ENCODE results near the gene ZDHHC14. TPM values are rescaled to one million over a fixed set of nuclear protein-coding genes. Genes with fewer than 3 reads are reported as not detected.

ZDHHC14 gene
- total RNA-seq, 2 donors from 2014 or later, result 2.1 to 2.2 TPM

DNA sequence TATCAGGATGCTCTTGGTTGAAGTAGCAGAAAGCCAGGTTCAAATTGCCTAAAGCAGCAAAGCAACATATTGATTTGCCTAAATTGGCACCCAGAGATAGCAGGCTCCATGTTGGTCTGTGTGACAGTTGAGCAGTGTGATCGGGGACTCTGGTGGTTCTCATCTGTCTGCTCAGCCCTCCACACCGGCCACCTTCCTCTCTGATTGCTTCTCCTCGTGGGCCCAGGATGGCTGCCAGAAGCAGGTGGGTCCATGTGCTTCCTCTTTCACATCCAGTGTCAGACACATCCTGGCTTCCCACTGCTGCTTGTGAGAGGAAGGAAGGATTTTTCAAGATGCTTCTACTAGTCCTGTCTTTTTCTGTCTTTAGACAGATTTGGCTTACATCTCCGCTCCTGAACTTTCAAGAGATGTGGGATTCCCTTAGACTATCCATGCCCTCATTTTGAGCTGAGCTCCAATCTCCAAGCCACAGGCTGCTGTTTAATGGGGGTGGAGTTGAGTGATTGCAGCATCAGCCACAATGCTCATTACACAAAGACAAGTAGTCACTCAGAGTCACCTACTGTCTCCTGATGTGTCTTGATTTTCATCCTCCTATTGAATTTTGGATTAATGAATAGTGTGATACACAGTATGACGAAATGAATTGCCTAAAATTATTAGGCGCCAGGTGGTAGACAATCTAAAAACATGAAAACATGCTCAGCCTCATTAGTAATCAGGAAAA, 122.2 kb downstream of the ZDHHC14 start:
- ATAC-seq (replicated peaks), result no peak
- Mint-ChIP-seq H3K9me3 (peaks cover 17% of the 10 kb centered on the region), H3K4me3 (no peak overlapping the region), H3K27ac (no peak overlapping the region), H3K4me1 (peaks cover 14% of the 10 kb centered on the region), H3K27me3 (no peaks in the 10 kb centered on the region), H3K36me3 (ENCODE audit: low read depth) (no peaks in the 10 kb centered on the region)

DNA sequence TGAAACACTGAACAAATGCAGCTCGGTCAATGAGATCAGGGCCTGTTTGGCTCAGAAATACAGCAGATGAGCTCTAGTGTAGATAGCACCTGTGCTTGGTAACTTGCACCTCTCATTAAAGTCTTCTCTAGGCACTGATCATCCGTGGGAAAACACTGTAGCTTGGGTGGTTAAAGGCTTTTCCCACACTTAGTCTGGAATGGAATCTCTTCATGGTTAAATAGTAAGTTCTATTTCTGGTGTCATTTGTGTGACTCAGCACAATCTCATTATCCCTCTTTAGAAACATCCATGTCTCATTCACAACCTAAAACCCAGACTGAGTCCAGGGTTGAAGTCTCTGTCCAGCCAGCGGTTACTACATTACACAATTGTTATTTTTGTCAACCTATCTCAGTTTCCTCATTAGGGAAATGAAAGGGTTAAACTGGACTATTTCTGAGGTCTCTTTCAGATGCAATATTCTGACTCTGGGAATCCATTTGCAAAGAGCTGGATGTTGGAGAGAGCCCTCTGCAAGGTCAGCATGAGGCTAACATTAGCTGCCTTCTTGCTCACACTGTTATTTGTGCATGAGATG, 125.0 kb downstream of the ZDHHC14 start:
- no peak for ATAC-seq (replicated peaks)
- no peak overlapping the region for H3K27ac Mint-ChIP-seq
- peaks cover 12% of the 10 kb centered on the region for H3K9me3 Mint-ChIP-seq
- H3K4me3 Mint-ChIP-seq, result no peak overlapping the region
- peaks cover under 1% of the 10 kb centered on the region for H3K4me1 Mint-ChIP-seq
- no peaks in the 10 kb centered on the region for H3K36me3 Mint-ChIP-seq (ENCODE audit: low read depth)
- no peaks in the 10 kb centered on the region for H3K27me3 Mint-ChIP-seq

DNA sequence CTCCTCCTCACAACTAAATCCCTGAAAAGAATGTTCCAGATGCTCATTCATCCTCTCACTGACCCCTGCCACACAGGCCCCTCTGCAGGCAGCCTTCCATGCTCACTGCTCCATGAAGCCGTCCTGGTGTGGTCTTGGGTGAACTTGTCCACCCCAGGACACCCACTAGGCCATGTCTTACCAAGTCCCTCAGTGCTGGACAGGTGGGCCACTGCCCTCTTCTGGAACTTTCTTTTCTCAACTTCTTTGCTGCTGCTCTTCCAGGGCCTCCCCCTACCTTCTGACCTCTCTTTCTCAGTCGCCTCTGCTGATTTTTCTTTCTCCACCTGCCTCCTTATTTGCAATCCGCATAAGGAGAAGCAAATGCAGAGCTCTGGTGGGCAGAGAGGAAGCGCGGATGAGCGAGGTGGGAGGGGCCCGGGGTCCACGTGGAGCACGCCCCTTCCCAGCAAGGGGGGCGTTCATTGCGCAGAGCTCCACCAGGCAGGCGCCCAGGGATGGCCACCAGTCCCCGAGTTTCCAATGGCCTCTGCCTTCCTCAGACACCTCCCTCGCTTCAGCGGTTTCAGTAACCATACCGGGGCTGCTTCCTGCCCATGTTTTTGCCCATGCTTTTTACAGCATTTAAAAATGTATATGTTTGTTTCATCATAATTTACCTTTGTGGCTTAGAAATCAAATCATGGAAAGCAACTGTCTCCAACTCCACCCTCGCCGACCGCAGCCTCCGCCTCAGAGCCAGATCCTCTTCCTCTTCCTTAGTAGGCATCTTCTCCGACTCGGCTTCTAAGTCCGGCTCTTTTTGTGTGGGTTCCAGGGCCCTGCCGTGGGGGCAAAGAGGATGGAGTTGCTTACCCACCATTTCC, 129.6 kb downstream of the ZDHHC14 start:
- Mint-ChIP-seq H3K9me3 (peaks cover 6% of the 10 kb centered on the region), H3K27me3 (no peaks in the 10 kb centered on the region), H3K4me1 (no peaks in the 10 kb centered on the region), H3K27ac (peak overlapping the region; percentile 41), H3K4me3 (peak overlapping the region; percentile 58), H3K36me3 (ENCODE audit: low read depth) (no peaks in the 10 kb centered on the region)
- ATAC-seq (replicated peaks), result peak; percentile 32

DNA sequence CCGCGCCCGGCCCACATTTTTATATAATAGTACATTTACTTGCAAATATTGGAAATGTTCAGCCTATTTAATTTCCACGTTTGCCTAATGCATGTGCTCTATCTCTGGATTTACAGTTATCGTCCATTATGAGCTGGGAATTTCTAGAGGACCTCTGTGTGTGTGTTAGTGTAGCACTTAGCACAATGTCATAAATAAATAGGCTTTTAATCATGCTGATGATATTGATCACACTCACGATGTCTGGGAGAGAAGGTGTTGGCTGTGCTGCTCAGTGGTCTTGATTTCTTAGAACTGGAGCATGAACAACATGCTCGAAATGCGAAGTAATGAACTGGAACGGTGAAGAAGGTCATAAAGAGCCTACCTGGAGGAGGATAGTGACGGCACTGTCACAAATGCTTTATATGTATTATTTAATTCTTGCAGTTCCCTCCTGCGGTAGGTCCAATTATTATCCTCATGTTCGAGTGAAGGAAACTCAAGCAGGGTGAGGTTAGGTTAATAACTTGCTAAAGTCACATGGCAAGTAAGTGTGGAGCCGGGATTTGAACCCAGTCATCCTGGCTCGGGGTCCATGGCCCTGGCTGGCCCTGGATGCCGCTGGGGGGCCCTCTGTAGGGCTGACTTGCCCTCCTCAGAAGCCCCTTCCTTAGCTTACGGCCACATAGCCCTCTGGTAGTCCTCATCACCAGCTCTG, 130.8 kb downstream of the ZDHHC14 start:
- no peak overlapping the region for H3K27ac Mint-ChIP-seq
- H3K4me1 Mint-ChIP-seq, result no peaks in the 10 kb centered on the region
- no peak overlapping the region for H3K4me3 Mint-ChIP-seq

DNA sequence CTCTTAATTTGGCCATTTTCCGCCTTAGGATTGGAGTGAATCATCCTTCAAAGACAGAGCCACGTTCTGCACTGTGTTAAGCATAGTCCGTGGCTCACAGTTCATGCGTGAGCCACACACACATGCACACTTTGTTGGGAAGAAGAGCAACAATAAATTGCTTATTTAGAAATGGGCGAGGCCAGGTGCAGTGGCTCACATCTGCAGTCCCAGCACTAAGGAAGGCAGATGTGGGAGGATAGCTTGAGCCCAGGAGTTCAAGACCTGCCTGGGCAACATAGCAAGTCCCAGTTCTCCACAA, 131.3 kb downstream of the ZDHHC14 start:
- H3K9me3 Mint-ChIP-seq, result no peaks in the 10 kb centered on the region
- ATAC-seq (replicated peaks), result no peak
- H3K4me1 Mint-ChIP-seq, result no peaks in the 10 kb centered on the region
- no peaks in the 10 kb centered on the region for H3K27me3 Mint-ChIP-seq
- H3K4me3 Mint-ChIP-seq, result no peak overlapping the region
- no peaks in the 10 kb centered on the region for H3K36me3 Mint-ChIP-seq (ENCODE audit: low read depth)
- no peak overlapping the region for H3K27ac Mint-ChIP-seq

More for the DNA sequence above, 130.8 kb downstream of the ZDHHC14 start:
- no peak for ATAC-seq (replicated peaks)
- no peaks in the 10 kb centered on the region for H3K36me3 Mint-ChIP-seq (ENCODE audit: low read depth)
- H3K27me3 Mint-ChIP-seq, result no peaks in the 10 kb centered on the region
- no peaks in the 10 kb centered on the region for H3K9me3 Mint-ChIP-seq

DNA sequence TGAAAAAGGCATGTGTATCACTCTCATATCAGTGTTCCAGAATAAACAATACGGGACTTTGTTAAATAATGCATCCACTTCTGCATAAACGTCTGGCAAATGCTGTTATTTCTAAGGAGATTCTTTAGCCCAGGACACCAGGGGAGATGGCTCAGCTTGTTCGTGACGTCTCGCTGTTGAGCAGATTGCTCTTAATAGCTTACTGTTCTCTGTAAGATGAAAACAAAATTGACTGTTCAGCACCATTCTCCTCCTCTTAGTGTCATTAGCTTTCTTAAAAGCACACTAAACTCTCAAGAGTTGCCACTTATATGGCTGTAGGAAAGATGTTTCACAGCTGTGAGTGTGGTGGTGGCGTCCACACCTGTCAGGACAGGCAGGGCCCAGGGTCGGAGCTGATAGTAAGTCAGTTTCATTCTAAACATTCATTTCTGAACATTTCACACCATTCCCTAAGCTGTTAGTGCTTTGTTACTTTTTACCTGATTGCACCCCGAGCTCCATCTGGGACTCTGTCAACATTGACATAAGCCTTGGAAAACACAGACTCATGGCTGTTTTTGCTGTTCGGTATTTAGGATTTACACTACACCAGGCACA, 132.1 kb downstream of the ZDHHC14 start:
- Mint-ChIP-seq H3K9me3 (no peaks in the 10 kb centered on the region), H3K4me3 (no peak overlapping the region), H3K27ac (no peak overlapping the region), H3K27me3 (no peaks in the 10 kb centered on the region), H3K4me1 (no peaks in the 10 kb centered on the region), H3K36me3 (ENCODE audit: low read depth) (no peaks in the 10 kb centered on the region)
- ATAC-seq (replicated peaks), result no peak

DNA sequence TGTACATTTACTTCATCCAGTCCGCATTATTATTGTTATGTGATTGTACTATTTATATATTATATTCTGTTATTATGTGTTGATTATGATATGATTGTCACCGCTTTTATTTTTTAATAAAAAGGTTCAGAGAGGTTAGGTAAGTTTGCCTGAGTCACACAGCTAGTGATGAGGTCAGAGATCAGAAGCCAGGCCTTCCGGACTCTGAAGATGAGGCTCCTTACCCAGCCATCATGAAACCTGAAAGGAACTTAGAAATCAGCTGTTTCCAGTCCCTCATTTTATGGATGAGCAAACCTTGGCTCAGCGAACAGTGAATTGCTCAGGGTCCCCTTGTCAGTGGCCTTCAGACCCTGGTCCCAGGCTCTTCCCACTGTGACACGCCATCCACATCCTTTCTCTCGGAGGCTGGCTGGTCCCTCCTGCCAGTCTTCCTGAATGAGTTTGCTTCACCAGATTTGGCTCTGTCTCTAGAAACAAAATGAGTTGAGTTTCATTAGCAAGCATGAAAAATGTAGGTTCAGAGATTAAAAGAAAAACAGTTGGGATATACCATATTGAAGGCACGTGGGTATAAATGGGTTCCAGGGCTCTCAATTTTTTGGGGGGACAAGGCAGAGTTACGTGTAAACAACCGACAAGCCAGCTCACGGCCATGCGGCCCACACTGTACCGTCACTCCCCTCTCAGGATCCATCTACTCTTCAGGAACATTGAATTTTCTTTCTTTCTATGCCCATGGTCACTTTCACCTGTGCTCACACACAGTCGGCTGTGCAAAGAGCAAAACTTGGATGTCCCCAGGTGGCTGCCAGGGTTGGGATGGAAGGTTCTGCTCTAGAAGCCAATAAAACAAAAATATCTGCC, 132.9 kb downstream of the ZDHHC14 start:
- Mint-ChIP-seq H3K4me3 (no peak overlapping the region), H3K4me1 (no peaks in the 10 kb centered on the region), H3K27me3 (no peaks in the 10 kb centered on the region), H3K36me3 (ENCODE audit: low read depth) (no peaks in the 10 kb centered on the region), H3K27ac (no peak overlapping the region), H3K9me3 (no peaks in the 10 kb centered on the region)
- no peak for ATAC-seq (replicated peaks)

DNA sequence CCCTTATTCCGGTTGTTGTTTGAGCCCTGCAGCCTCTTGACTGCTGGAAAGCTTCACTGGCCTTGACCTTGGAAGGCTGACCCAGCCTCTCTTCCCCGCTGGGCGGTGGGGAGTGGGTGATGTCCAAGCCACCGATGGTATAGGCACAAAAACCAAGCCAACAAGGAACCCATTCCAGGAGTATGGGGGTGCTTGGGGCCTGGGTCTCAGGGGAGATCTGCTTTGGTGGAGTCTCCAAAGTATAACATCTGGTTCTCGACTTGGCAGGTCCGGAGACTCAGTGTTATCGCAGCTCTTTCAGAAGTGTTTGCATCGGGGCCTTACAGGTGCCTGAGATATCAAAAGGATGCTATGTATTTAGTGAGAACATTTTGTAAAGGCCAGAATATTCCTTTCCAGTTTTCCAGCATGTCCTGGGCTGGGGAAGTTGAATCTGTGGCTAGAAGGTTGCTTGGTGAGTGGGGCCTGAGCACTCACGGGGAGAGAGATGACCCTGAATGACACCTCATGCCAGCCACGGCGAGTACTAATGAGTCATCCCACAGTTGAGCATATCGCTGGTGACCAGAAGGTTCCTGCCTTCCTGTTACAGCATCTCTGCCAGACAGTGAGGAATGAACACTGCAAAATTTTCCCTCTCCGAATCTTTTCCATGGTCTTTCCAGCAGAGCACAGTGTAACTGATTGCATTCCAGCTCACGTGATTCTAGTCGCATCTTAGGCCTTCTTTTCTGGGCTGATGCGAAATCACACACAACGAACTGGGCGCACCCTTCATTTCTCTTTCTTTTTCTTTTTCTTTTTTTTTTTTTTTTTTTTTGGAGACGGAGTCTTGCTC, 133.9 kb downstream of the ZDHHC14 start:
- no peaks in the 10 kb centered on the region for H3K36me3 Mint-ChIP-seq (ENCODE audit: low read depth)
- peak; percentile 80 for ATAC-seq (replicated peaks)
- H3K27me3 Mint-ChIP-seq, result no peaks in the 10 kb centered on the region
- no peak overlapping the region for H3K4me3 Mint-ChIP-seq
- H3K4me1 Mint-ChIP-seq, result no peaks in the 10 kb centered on the region
- H3K9me3 Mint-ChIP-seq, result no peaks in the 10 kb centered on the region
- H3K27ac Mint-ChIP-seq, result no peak overlapping the region

DNA sequence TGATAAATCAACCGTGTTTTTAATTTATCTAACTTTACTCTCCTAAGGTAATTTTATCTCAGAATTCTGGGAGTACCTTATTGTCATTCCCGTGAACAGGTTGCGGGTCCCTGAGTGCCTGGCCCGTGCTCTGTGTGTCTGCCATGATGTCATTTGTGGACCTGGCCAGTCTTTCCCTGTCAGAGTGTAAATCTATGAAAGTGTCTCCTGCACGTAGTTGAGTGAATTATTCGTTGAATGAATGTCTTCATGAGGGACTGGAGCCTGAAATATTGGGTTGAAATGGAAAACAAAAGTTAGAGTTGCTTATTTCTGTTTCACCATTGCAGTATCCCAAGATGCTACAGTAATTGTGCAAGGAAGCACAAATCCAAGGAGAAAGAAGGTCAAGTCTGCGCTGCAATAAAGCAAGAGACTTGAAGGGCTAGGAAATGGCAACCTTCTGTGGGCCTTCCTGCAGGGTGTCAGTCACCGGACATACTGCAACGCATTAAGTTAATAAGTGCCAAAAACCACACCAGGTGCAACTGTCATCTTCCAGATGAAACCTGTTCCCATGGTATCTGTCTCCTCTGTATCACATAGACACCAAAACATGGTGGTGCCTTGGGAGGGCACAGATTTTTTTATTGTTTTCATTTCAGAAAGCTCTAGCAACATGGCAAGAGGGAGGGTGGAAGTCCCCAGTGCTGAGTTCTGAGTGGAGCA, 135.5 kb downstream of the ZDHHC14 start:
- ATAC-seq (replicated peaks), result no peak
- Mint-ChIP-seq H3K36me3 (ENCODE audit: low read depth) (no peaks in the 10 kb centered on the region), H3K27me3 (no peaks in the 10 kb centered on the region), H3K27ac (no peak overlapping the region), H3K4me1 (no peaks in the 10 kb centered on the region), H3K9me3 (no peaks in the 10 kb centered on the region), H3K4me3 (no peak overlapping the region)

DNA sequence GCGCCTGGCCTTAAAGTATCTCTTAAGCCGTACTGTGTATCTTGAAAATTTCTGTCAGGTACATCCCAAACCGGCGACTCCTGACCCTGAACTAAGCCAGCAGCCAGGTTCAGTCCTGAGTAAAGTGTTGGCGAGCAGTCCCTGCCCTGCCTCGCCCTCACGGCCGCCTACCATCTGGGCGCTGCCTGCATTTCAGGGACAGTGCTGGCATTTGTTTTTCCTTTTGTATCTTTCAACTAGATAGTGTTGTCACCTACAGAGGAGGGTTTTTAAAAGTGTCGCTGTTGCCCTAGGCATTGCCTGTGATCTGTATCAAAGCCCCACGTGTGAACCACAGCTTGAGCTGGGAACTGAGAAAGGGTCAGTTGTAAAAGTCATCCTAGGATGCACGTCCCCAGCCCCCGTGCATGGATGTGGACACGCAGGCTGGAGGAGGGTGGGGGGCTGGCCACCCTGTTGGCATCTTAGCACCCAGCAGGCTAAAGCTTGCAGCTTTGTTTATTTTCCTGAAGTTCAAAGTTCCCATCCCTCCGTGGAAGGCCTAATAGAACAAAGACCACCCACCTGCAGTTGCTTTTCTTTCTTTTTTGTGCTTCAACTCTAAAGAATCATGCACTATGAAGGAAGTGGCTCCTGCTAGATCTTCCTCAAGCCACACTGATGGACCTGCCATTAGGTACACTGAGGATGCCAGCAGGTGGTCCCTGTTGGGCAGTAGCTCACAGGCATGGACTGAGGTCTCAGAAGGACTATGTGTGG, 136.8 kb downstream of the ZDHHC14 start:
- no peak overlapping the region for H3K4me3 Mint-ChIP-seq
- H3K36me3 Mint-ChIP-seq (ENCODE audit: low read depth), result no peaks in the 10 kb centered on the region
- no peaks in the 10 kb centered on the region for H3K4me1 Mint-ChIP-seq
- H3K27ac Mint-ChIP-seq, result no peak overlapping the region
- H3K27me3 Mint-ChIP-seq, result no peaks in the 10 kb centered on the region
- no peaks in the 10 kb centered on the region for H3K9me3 Mint-ChIP-seq
- ATAC-seq (replicated peaks), result no peak

DNA sequence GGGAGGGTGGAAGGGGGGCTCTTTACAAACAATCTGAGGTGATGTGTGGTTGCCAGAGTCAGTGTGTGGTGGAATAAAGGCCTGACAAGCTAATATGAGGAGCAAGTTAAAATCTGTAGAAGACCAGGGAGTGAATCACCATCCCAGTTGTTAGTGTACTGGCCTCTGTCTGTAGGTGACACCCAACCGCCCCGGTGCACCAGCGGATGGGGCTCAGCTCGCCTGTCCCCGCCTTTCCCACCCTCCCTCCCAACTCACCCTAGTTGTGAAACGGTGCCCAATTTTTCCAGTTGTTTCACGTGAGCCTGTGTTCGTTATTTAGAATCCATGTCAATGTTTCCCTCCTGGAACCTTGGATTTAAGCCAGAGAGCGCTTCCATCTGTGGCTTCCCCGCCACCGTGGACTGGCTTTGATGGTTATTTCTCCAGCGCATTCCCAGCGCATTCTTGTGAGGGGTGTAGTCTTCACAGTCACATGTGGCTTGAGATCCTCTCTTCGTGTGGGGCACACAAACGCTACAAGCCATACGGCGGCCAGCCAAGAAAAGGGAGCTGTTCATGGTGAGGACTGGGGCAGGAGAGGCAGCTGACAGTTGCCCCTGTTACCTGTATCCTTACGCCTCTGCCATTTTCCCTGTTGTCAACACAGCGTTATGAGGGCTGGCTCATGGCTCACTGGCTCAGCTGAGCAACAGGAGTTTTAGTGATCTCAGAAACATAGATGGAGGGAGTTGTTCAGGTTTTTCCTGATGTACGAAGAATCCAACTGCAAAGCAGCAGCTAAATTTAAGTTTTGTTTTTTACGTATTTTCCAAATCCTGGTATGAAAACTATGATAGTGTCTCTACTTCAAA, 137.6 kb downstream of the ZDHHC14 start:
- Mint-ChIP-seq H3K4me1 (no peaks in the 10 kb centered on the region), H3K36me3 (ENCODE audit: low read depth) (no peaks in the 10 kb centered on the region), H3K4me3 (no peak overlapping the region), H3K27ac (no peak overlapping the region), H3K9me3 (no peaks in the 10 kb centered on the region), H3K27me3 (no peaks in the 10 kb centered on the region)
- no peak for ATAC-seq (replicated peaks)

Data from activated T-helper 17 cell treated with anti-CD3 and anti-CD28 coated beads, Interleukin-2, amount 50 U/mL, for 72 hours (primary cell).